Mucosa of descending colon (tissue), 3 donors: ENCODE data around the gene UPF1. TPM values are rescaled to one million over a fixed set of nuclear protein-coding genes. Genes with fewer than 3 reads are reported as not detected.

ENCODE experiments used
- ATAC-seq: fragments of 200-7000 bp; cut with Tn5 transposase; one replicate; pipeline ENCODE4 v1.9.1; 2020; ENCODE audit warnings: mild to moderate bottlenecking, moderate library complexity
- DNase-seq, 3 donors: peaks; one replicate each; pipeline ENCODE4 v3.0.0-alpha.2; 2020
- H3K36me3 ChIP-seq: fragments of 200-600 bp; one replicate; pipeline ENCODE4 v1.8.0; 2021; ENCODE audit warnings: low read depth, mild to moderate bottlenecking
- H3K4me1 ChIP-seq: fragments of 200-600 bp; one replicate; pipeline ENCODE4 v1.8.0; 2021; ENCODE audit warnings: low read depth, mild to moderate bottlenecking
- H3K4me3 ChIP-seq: fragments of 200-600 bp; one replicate; pipeline ENCODE4 v1.8.0; 2021; ENCODE audit warnings: mild to moderate bottlenecking
- H3K9me3 ChIP-seq: fragments of 200-600 bp; one replicate; pipeline ENCODE4 v1.8.0; 2021; ENCODE audit warnings: mild to moderate bottlenecking
- intact Hi-C, 2 donors: fragments of 100-400 bp; cut with DNase I in 1 of 2; cut with micrococcal nuclease in 1 of 2; formaldehyde crosslinking; loops; one replicate each; pipeline versions ENCODE4 v1.11.0 to v1.11.1; 2022; cut with DNase I, micrococcal nuclease
- total RNA-seq, 3 donors: library from RNA; stranded (reverse); fragmentation: NEBNext Ultra II Directional in 2 of 3; extraction: Animal tissue kit (Norgen Biotek cat#: 25700) in 2 of 3; gene quantifications; one replicate each; pipeline versions ENCODE4 v1.2.1 to v1.2.4, GENCODE V29; 2021 to 2023
- TF ChIP-seq, protein P1 (sequence below): fragments of 200-600 bp; IDR thresholded peaks from one replicate; pipeline ENCODE4 v1.8.0; 2022; ENCODE audit warnings: antibody characterized with exemption, mild to moderate bottlenecking
- donor health status: DM: no; HTN: no; CAD: no; lungs with moderate emphysema.
- donor health status: DM: no; HTN: no; CAD: no.
- donor health status: DM: no; HTN: yes; CAD: no.

Gene UPF1
- total RNA-seq, 3 donors from 2014 or later: 79.2 to 87.2 (median 83.4) TPM

GRCh38 chr19:18785179-18786124 lies 46.3 kb upstream of the UPF1 start:
- Histone ChIP-seq H3K4me1 (peaks cover 22% of the 10 kb centered on the region), H3K36me3 (no peaks in the 10 kb centered on the region), H3K9me3 (no peaks in the 10 kb centered on the region), H3K4me3 (no peak overlapping the region)
- DNase-seq: peak; percentile 89 to 93 (median 92)
- TF ChIP-seq, protein P1, sequence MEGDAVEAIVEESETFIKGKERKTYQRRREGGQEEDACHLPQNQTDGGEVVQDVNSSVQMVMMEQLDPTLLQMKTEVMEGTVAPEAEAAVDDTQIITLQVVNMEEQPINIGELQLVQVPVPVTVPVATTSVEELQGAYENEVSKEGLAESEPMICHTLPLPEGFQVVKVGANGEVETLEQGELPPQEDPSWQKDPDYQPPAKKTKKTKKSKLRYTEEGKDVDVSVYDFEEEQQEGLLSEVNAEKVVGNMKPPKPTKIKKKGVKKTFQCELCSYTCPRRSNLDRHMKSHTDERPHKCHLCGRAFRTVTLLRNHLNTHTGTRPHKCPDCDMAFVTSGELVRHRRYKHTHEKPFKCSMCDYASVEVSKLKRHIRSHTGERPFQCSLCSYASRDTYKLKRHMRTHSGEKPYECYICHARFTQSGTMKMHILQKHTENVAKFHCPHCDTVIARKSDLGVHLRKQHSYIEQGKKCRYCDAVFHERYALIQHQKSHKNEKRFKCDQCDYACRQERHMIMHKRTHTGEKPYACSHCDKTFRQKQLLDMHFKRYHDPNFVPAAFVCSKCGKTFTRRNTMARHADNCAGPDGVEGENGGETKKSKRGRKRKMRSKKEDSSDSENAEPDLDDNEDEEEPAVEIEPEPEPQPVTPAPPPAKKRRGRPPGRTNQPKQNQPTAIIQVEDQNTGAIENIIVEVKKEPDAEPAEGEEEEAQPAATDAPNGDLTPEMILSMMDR: no peak
- intact Hi-C loops: no loop called here
- peak; percentile 95 for ATAC-seq

GRCh38 chr19:18788529-18789421 lies 43.0 kb upstream of the UPF1 start:
- ATAC-seq (no peak), DNase-seq (no peak)
- H3K36me3 ChIP-seq: no peaks in the 10 kb centered on the region
- TF ChIP-seq, protein P1: no peak
- H3K4me3 ChIP-seq: no peak overlapping the region
- no peaks in the 10 kb centered on the region for H3K9me3 ChIP-seq
- intact Hi-C loops: no loop called here
- H3K4me1 ChIP-seq: peaks cover 22% of the 10 kb centered on the region

DNA sequence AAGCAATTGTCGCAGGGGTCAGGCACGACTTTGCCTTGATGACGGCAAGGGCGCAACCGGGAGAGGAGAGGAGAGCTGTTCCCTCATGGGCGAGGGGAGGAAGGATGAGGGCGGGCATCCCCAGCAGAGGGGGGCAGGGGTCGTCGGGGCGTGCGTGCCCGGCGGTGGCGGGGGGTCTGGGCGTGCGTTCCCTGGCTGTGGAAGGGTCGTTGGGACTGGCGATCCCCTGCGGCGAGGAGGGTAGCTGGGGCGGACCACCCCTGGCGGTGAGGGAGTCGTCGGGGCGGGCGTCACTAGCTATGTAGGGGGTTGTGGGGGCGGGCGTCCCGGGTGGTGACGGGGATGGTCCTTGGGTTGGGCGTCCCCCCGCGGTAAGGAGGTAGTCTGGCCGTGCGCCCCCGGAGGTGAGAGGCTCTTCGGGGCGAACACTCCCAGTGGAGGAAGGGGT lies 42.3 kb upstream of the UPF1 start:
- TF ChIP-seq, protein P1: no peak
- intact Hi-C loops: no loop called here
- Histone ChIP-seq H3K4me1 (peaks cover 22% of the 10 kb centered on the region), H3K9me3 (no peaks in the 10 kb centered on the region), H3K4me3 (no peak overlapping the region), H3K36me3 (no peaks in the 10 kb centered on the region)
- DNase-seq (no peak), ATAC-seq (no peak)

DNA sequence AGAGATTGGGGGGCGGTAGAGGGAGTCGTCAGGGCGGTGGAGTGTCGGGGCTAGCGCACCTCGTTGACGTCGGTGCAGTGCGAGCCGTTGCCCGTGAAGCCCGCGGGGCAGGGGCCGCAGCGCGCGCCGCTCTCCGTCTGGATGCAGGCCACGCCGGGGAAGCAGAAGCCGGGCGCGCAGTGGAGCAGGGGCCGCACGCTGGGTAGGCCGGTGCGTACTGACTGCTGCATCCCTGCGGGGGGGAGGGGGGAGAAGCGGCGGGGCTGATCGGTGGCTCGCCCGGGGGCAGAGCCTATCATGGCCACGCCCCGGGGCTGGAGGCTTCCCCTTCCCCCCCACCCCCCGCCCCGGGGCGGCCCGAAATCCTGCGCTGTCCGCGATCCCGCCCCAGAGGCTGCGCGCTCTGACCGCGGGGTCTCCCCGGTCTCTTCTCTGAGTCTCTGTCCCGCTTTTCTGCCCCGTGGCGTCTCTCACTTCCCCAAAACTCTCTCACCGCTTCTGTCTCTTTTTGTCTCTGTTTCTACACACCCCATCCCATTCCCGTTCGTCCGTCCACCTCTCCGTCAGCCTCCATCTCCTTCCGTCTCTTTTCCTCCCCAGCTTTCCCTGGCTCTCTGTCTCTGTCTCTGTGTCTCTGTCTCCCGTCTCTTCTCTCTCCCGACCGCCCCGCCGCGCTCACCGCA lies 41.7 kb upstream of the UPF1 start:
- peaks cover 22% of the 10 kb centered on the region for H3K4me1 ChIP-seq
- ATAC-seq (no peak), DNase-seq (no peak)
- H3K4me3 ChIP-seq: no peak overlapping the region
- no peaks in the 10 kb centered on the region for H3K36me3 ChIP-seq
- TF ChIP-seq, protein P1: no peak
- intact Hi-C loops: no loop called here
- H3K9me3 ChIP-seq: no peaks in the 10 kb centered on the region
